Glomerular endothelial cell (primary cell): ENCODE results near the gene ISOC2. TPM values are rescaled to one million over a fixed set of nuclear protein-coding genes. Genes with fewer than 3 reads are reported as not detected.
"Not testable (repeated sequence)": the region's sequence is repeated elsewhere in the genome, so short reads cannot be mapped to it uniquely, and the experiment has no call there.

Source experiments
- DNase-seq: peaks from one replicate; pipeline ENCODE4 v3.0.0-alpha.2; 2011; ENCODE audit warnings: low read depth, low spot score; ENCODE audit errors: extremely low read depth
- total RNA-seq: library from RNA; depleted of rRNA; stranded (reverse); fragments of >200 nt; gene quantifications from 2 replicates; pipeline ENCODE4 v1.2.3, GENCODE V29; 2015

The ISOC2 gene
- total RNA-seq, 1 donor from 2014 or later, result 52.1 TPM

GRCh38 chr19:55418185-55418584 lies 43.3 kb downstream of the ISOC2 start:
- DNase-seq, result no peak

- no peak for DNase-seq
Observed at GRCh38 chr19:55410168-55410567, 51.3 kb downstream of the ISOC2 start.

GRCh38 chr19:55409179-55409578 lies 52.3 kb downstream of the ISOC2 start:
- not testable (repeated sequence) for DNase-seq

- DNase-seq, result no peak
Observed at GRCh38 chr19:55408533-55408872, 52.9 kb downstream of the ISOC2 start.

GRCh38 chr19:55407800-55408532 lies 53.5 kb downstream of the ISOC2 start:
- DNase-seq, result peak; percentile 90

- DNase-seq, result not testable (repeated sequence)
Observed at GRCh38 chr19:55407550-55407799, 54.0 kb downstream of the ISOC2 start, which contains the start of gene UBE2S. Gene UBE2S (minus strand): TSS chr19:55407788. CDS start chr19:55407589, 199 bp downstream.

- DNase-seq, result no peak
Observed at GRCh38 chr19:55406826-55407549, 54.5 kb downstream of the ISOC2 start.

- no peak for DNase-seq
Observed at GRCh38 chr19:55406091-55406825, 55.2 kb downstream of the ISOC2 start.

GRCh38 chr19:55405638-55406037 lies 55.8 kb downstream of the ISOC2 start:
- DNase-seq, result no peak

Other genes with a start within 250 kb of the ISOC2 start
- gene TMEM86B, start 232.9 kb downstream of the ISOC2 start, total RNA-seq, result 1.5 and 2.8 TPM in 2 replicates
- 49.6 and 66.3 TPM in 2 replicates for gene PPP6R1, start 202.6 kb downstream of the ISOC2 start, total RNA-seq
- 30.5 and 36.0 TPM in 2 replicates for gene HSPBP1, start 181.5 kb downstream of the ISOC2 start, total RNA-seq
- gene BRSK1, start 177.6 kb downstream of the ISOC2 start, total RNA-seq, result 1.2 and 3.0 TPM in 2 replicates
- not detected in 2 replicates for gene TMEM150B, start 136.3 kb downstream of the ISOC2 start, total RNA-seq
- 8.0 and 12.8 TPM in 2 replicates for gene KMT5C, start 121.8 kb downstream of the ISOC2 start, total RNA-seq
- not detected in 2 replicates for gene COX6B2, start 106.9 kb downstream of the ISOC2 start, total RNA-seq
- gene GARIN5B, start 98.4 kb downstream of the ISOC2 start, total RNA-seq, result not detected in 2 replicates
- gene IL11, start 91.2 kb downstream of the ISOC2 start, total RNA-seq, result 3.1 and 6.8 TPM in 2 replicates
- gene TMEM190, start 84.8 kb downstream of the ISOC2 start, total RNA-seq, result not detected in 2 replicates
- 0.58 and 1.3 TPM in 2 replicates for gene TMEM238, start 77.3 kb downstream of the ISOC2 start, total RNA-seq
- 597 and 618 TPM in 2 replicates for gene RPL28, start 75.7 kb downstream of the ISOC2 start, total RNA-seq
- gene UBE2S, start 53.9 kb downstream of the ISOC2 start, total RNA-seq, result 64.2 and 82.3 TPM in 2 replicates
- not detected in 2 replicates for gene SHISA7, start 18.3 kb downstream of the ISOC2 start, total RNA-seq
- not detected in 2 replicates for gene C19orf85, start 3.1 kb upstream of the ISOC2 start, total RNA-seq
- gene ZNF628, start 15.0 kb upstream of the ISOC2 start, total RNA-seq, result 3.8 and 10.1 TPM in 2 replicates
- 26.4 and 42.5 TPM in 2 replicates for gene NAT14, start 23.5 kb upstream of the ISOC2 start, total RNA-seq
- gene SSC5D, start 26.8 kb upstream of the ISOC2 start, total RNA-seq, result 2.4 and 2.9 TPM in 2 replicates
- gene SBK2, start 75.5 kb upstream of the ISOC2 start, total RNA-seq, result not detected in 2 replicates
- 1.3 and 1.5 TPM in 2 replicates for gene SBK3, start 83.9 kb upstream of the ISOC2 start, total RNA-seq
- gene ZNF579, start 119.2 kb upstream of the ISOC2 start, total RNA-seq, result 9.2 and 9.5 TPM in 2 replicates
- gene FIZ1, start 137.9 kb upstream of the ISOC2 start, total RNA-seq, result 4.4 and 4.7 TPM in 2 replicates
- gene ZNF524, start 138.6 kb upstream of the ISOC2 start, total RNA-seq, result 24.6 and 42.1 TPM in 2 replicates
- gene ZNF865, start 144.0 kb upstream of the ISOC2 start, total RNA-seq, result 5.7 and 13.1 TPM in 2 replicates
- gene ZNF784, start 162.9 kb upstream of the ISOC2 start, total RNA-seq, result 2.0 and 3.9 TPM in 2 replicates
- gene ZNF580, start 179.4 kb upstream of the ISOC2 start, total RNA-seq, result 18.3 and 28.9 TPM in 2 replicates
- 22.8 and 39.4 TPM in 2 replicates for gene ZNF581, start 182.0 kb upstream of the ISOC2 start, total RNA-seq
- gene CCDC106, start 186.6 kb upstream of the ISOC2 start, total RNA-seq, result 24.0 and 28.7 TPM in 2 replicates
- 111 and 150 TPM in 2 replicates for gene U2AF2, start 193.4 kb upstream of the ISOC2 start, total RNA-seq
- 162 and 201 TPM in 2 replicates for gene EPN1, start 213.6 kb upstream of the ISOC2 start, total RNA-seq